Thyroid gland (tissue), 4 donors: ENCODE results near the gene DNAJC3.

Experiments used
- POLR2A ChIP-seq, 2 donors: fragments of 450-650 bp; IDR thresholded peaks; one replicate each; pipeline ENCODE4 v1.6.1; 2017; ENCODE audit warnings: antibody characterized with exemption in 2 of 2, mild to moderate bottlenecking in 2 of 2, moderate library complexity in 1 of 2
- TF ChIP-seq, protein P1 (sequence below), 6 experiments: fragments of 200-600 bp in 3 of 6; fragments of 450-650 bp in 3 of 6; sonication (generic) in 3 of 6; IDR thresholded peaks; one replicate each; pipeline ENCODE4 v1.5.1; 2016 to 2019; ENCODE audit warnings: antibody characterized with exemption in 6 of 6, mild to moderate bottlenecking in 2 of 6, inconsistent platforms in 1 of 6, moderate library complexity in 1 of 6

- TF ChIP-seq, protein P1, sequence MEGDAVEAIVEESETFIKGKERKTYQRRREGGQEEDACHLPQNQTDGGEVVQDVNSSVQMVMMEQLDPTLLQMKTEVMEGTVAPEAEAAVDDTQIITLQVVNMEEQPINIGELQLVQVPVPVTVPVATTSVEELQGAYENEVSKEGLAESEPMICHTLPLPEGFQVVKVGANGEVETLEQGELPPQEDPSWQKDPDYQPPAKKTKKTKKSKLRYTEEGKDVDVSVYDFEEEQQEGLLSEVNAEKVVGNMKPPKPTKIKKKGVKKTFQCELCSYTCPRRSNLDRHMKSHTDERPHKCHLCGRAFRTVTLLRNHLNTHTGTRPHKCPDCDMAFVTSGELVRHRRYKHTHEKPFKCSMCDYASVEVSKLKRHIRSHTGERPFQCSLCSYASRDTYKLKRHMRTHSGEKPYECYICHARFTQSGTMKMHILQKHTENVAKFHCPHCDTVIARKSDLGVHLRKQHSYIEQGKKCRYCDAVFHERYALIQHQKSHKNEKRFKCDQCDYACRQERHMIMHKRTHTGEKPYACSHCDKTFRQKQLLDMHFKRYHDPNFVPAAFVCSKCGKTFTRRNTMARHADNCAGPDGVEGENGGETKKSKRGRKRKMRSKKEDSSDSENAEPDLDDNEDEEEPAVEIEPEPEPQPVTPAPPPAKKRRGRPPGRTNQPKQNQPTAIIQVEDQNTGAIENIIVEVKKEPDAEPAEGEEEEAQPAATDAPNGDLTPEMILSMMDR (IDR thresholded peaks at IDR 0.05), result no peak
- TF ChIP-seq POLR2A (IDR thresholded peaks at IDR 0.05), result no peak
These were observed 32.0 kb downstream of the DNAJC3 start for GRCh38 chr13:95708811-95709500.
